VCaP (cell line): Measurements from ENCODE around the gene HOGA1.

Experiments used
- H3K27ac ChIP-seq: fragments of 450-650 bp; 2 replicates; pipeline ENCODE4 v1.5.1; 2017
- TF ChIP-seq, protein P1 (sequence below): fragments of 450-650 bp; conservative IDR thresholded peaks from 2 replicates; pipeline ENCODE4 v1.5.1; 2017; ENCODE audit warnings: mild to moderate bottlenecking, moderate library complexity

Gene HOGA1

DNA sequence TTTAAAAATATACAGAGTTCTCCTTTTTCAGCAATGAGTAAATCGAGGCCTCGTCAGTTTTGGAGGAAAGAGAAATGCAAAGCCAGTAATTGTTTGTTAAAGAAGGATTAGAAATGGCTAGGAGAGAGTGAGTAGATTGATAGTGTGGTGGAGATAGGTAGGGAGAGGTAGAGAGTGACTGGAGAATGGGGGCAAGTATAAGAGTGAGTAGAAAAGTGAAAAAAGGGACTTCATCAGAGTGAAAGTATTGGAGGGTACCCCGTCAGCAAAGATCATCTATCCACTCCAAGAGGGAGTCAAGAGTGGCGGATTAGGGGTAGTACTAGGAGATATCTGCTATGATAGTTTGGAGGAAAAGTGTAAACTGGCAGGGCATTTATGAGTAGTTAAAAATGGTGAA lies 20.9 kb upstream of the HOGA1 start:
- no peak overlapping the region for H3K27ac ChIP-seq
- TF ChIP-seq, protein P1, sequence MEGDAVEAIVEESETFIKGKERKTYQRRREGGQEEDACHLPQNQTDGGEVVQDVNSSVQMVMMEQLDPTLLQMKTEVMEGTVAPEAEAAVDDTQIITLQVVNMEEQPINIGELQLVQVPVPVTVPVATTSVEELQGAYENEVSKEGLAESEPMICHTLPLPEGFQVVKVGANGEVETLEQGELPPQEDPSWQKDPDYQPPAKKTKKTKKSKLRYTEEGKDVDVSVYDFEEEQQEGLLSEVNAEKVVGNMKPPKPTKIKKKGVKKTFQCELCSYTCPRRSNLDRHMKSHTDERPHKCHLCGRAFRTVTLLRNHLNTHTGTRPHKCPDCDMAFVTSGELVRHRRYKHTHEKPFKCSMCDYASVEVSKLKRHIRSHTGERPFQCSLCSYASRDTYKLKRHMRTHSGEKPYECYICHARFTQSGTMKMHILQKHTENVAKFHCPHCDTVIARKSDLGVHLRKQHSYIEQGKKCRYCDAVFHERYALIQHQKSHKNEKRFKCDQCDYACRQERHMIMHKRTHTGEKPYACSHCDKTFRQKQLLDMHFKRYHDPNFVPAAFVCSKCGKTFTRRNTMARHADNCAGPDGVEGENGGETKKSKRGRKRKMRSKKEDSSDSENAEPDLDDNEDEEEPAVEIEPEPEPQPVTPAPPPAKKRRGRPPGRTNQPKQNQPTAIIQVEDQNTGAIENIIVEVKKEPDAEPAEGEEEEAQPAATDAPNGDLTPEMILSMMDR, result no peak

DNA sequence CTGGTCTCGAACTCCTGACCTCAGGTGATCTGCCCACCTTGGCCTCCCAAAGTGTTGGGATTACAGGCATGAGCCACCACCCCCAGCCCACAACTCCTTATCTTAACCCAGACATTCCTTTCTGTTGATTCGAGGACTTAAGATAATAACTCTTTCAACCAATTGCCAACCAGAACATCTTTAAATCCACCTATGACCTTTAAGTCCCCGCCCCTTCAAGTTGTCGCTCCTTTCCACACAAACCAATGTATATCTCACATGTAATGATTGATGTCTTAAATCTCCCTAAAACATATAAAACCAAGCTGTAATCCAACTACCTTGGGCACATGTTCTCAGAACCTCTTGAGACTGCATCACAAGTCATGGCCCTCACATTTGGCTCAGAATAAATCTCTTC lies 19.4 kb upstream of the HOGA1 start:
- no peak overlapping the region for H3K27ac ChIP-seq
- TF ChIP-seq, protein P1, result no peak

DNA sequence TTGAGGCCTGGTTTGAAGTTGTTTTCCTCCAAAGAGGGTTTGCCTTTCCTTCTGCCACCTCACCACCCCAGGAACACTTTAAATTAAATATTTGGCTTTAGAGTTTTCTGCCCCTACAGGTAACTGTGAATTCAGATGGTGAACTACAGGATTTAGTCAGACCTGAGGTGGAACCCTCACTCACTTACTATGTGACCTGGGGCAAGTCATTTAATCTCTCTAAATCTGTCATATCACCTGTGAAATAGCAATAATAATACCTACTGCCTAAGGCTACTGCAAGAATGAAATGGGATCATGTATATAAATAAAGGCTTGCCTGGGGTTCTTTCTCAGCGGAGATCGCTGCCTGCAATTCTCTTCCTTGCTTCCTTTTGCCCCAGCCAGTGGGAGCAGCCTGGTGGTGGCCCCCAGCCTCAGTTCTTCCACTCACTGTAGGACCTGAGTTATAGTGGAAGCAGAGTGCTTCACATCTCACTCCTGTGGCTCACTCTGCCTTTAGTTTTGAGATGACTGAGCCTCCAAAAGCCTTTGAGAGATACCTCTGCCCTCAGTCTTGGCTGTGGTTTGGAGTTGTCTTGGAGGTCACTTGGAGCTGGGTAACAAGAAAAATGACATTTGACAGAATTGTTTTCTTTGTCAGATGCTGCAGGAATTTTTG lies 17.7 kb upstream of the HOGA1 start:
- TF ChIP-seq, protein P1, result no peak
- no peak overlapping the region for H3K27ac ChIP-seq

DNA sequence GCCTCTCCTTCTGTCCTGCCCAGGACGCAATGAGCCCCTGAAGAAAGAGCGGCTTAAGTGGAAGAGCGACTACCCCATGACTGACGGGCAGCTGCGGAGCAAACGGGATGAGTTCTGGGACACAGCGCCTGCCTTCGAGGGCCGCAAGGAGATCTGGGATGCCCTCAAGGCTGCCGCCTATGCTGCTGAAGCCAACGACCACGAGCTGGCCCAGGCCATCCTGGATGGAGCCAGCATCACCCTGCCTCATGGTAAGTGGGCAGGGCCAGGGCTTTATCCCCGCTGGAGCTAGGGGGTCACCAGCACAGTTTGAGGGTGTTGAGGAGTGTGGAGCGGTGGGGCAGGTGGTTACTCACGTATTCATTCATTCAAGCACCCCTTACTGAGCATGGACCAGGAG lies 16.3 kb upstream of the HOGA1 start:
- TF ChIP-seq, protein P1, result no peak
- no peak overlapping the region for H3K27ac ChIP-seq

DNA sequence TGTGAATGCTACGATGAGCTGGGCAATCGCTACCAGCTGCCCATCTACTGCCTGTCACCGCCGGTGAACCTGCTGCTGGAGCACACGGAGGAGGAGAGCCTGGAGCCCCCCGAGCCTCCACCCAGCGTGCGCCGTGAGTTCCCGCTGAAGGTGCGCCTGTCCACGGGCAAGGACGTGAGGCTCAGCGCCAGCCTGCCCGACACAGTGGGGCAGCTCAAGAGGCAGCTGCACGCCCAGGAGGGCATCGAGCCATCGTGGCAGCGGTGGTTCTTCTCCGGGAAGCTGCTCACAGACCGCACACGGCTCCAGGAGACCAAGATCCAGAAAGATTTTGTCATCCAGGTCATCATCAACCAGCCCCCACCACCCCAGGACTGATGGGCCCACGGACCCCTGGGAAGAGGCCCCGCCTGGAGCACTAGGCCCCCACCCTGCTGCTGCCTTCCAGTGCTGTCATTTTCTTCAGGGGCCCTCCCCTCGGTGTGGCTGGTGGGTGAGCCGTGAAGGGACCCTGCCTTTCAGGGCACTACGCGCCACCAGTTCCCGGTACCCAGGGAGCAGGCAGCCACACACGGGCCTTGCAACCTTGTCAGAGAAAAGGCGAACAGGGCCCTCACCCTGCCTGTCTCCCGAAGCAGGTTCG lies 13.9 kb upstream of the HOGA1 start:
- no peak overlapping the region for H3K27ac ChIP-seq
- TF ChIP-seq, protein P1, result no peak

DNA sequence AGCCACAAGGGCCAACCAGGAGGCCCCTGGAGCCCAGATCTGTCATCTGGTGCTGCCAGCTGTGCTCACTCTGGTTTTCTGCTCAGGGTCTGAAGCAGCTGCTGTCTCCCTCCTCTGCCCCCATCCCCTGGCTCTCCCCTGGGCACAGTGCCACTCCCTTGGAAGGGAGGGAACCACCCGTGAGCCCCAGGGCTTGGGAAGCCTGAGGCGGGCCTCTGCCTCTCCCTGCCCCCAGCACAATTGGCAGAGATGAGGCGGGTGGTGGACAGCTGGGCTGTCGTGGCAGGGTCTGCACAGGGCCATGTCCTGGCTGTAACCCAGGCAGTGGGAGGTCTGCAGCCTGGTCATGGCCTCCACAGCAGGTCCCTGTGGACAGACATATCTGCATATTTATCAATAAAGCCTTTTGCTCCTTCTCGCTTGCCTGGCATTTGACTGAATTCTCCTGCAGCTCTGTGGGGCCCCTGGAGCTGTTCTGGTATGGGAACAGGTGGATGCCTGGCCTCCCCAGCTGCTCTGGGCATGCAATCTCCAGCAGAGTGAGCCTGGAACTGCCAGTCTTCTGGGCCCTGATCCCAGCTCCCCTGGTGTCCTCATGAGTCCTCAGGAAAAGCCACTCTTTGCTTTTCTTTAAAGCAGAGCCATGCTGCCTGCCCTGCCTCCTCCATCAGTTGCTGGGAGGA lies 13.3 kb upstream of the HOGA1 start:
- H3K27ac ChIP-seq, result no peak overlapping the region
- TF ChIP-seq, protein P1, result no peak

DNA sequence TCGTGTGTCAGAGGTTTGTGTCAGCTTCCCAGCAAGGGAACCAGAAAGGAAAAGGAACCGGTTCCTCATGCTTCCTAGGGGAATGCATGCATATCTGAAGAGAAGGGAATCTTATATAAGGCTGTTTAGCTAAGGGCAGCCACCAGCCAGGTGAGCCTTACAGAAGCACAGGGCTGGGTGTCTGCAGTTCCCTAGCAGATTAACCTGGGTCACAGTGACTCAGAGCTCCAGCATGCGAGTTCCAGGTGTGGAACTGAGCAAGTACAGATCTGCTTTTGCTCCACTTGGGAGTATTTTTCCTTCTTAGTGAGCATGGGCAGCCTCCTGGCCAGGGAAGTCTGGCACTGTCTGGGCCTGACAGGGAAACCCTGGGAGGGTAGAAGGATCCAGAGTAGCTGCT lies 12.6 kb upstream of the HOGA1 start:
- H3K27ac ChIP-seq, result no peak overlapping the region

More for the DNA sequence above, 12.6 kb upstream of the HOGA1 start:
- TF ChIP-seq, protein P1, result no peak
